Neural cell (in vitro differentiated cells): ENCODE data around the gene BZW2.

Experiments used
- CTCF ChIP-seq: fragments of 450-650 bp; IDR thresholded peaks from 2 replicates; pipeline ENCODE4 v1.5.1; 2014; ENCODE audit warnings: antibody characterized with exemption, mild to moderate bottlenecking, moderate library complexity; ENCODE audit not compliant: poor library complexity, severe bottlenecking
- EP300 ChIP-seq: fragments of 450-650 bp; conservative IDR thresholded peaks from 2 replicates; pipeline ENCODE4 v1.6.1; 2014; ENCODE audit warnings: antibody characterized with exemption, mild to moderate bottlenecking, moderate library complexity; ENCODE audit not compliant: poor library complexity, severe bottlenecking
- EZH2 ChIP-seq: fragments of 200-600, 300-800 bp; shearing (Covaris generic), sonication (generic); IDR thresholded peaks from 2 replicates; pipeline ENCODE4 v1.6.1; 2014; ENCODE audit warnings: antibody characterized with exemption, low read length, borderline replicate concordance, mild to moderate bottlenecking; ENCODE audit not compliant: insufficient read depth, poor library complexity, severe bottlenecking
- POLR2AphosphoS5 ChIP-seq: IDR thresholded peaks from 2 replicates; pipeline ENCODE4 v1.6.1; 2012
- RAD21 ChIP-seq: fragments of 450-650 bp; conservative IDR thresholded peaks from 2 replicates; pipeline ENCODE4 v1.6.1; 2014; ENCODE audit warnings: antibody characterized with exemption, mild to moderate bottlenecking, moderate library complexity
- SMC3 ChIP-seq: fragments of 450-650 bp; conservative IDR thresholded peaks from 2 replicates; pipeline ENCODE4 v1.6.1; 2014; ENCODE audit warnings: antibody characterized with exemption, mild to moderate bottlenecking, moderate library complexity; ENCODE audit not compliant: poor library complexity
- TAF1 ChIP-seq: IDR thresholded peaks from 2 replicates; pipeline ENCODE4 v1.6.1; 2012; ENCODE audit warnings: low read depth
- TF ChIP-seq, protein P1 (sequence below): IDR thresholded peaks from 2 replicates; pipeline ENCODE4 v1.6.1; 2012; ENCODE audit warnings: borderline replicate concordance

DNA sequence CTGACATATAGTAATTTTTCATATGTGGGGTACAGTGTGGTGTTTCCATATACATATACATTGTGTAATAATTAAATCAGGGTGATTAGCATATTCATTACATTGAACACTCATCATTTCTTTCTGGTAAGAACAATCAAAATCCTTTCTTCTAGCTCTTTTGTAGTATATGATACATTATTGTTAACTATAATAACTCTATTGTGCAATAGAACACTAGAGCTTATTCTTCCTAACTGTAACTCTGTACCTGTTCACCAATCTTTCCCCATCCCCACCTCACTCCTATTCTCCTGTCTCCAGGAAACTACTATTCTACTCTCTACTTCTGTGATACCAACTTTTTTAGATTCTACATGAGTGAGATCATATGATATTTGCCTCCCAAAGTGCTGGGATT is 9.4 kb downstream of the BZW2 start:
- TF ChIP-seq CTCF: no peak
- no peak for TF ChIP-seq POLR2AphosphoS5
- no peak for TF ChIP-seq RAD21
- no peak for TF ChIP-seq EZH2
- TF ChIP-seq SMC3: no peak
- TF ChIP-seq, protein P1, sequence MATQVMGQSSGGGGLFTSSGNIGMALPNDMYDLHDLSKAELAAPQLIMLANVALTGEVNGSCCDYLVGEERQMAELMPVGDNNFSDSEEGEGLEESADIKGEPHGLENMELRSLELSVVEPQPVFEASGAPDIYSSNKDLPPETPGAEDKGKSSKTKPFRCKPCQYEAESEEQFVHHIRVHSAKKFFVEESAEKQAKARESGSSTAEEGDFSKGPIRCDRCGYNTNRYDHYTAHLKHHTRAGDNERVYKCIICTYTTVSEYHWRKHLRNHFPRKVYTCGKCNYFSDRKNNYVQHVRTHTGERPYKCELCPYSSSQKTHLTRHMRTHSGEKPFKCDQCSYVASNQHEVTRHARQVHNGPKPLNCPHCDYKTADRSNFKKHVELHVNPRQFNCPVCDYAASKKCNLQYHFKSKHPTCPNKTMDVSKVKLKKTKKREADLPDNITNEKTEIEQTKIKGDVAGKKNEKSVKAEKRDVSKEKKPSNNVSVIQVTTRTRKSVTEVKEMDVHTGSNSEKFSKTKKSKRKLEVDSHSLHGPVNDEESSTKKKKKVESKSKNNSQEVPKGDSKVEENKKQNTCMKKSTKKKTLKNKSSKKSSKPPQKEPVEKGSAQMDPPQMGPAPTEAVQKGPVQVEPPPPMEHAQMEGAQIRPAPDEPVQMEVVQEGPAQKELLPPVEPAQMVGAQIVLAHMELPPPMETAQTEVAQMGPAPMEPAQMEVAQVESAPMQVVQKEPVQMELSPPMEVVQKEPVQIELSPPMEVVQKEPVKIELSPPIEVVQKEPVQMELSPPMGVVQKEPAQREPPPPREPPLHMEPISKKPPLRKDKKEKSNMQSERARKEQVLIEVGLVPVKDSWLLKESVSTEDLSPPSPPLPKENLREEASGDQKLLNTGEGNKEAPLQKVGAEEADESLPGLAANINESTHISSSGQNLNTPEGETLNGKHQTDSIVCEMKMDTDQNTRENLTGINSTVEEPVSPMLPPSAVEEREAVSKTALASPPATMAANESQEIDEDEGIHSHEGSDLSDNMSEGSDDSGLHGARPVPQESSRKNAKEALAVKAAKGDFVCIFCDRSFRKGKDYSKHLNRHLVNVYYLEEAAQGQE: no peak
- TF ChIP-seq TAF1: no peak
- TF ChIP-seq EP300: no peak
